Pons (tissue), 1 donor: ENCODE results near the gene GHRL.
"Not testable (repeated sequence)": the region's sequence is repeated elsewhere in the genome, so short reads cannot be mapped to it uniquely, and the experiment has no call there.

ENCODE experiments used
- DNase-seq: peaks from one replicate; pipeline ENCODE4 v3.0.0-alpha.2; 2016; ENCODE audit warnings: low spot score

GHRL gene

GRCh38 chr3:10298064-10298463 is 5.3 kb upstream of the GHRL start:
- not testable (repeated sequence) for DNase-seq

DNA sequence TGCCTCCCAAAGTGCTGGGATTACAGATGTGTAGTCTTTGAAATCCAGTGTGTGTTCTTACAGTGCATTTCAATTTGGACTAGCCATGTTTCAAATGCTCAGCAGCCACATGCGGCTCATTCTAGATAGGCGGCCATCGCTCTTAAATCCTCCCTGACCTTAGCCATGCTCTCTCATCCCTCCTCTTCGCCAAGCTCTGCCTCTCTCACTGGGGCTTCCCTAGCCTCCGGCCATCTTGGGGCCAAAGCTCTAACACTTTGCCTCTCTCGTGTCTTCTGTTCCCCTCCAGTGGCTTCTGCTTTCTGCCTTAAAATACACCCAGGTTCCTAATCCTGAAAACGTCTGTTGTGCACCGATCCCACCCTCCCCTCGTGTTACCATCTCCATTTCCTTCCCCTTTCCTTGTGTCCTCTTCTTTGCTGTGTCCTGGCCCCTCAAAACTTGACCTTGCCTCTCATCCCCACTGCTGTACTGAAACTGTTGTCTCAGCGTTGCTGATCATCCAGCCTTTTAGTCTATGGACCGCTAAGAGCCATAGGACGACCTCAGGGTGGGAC is 1.4 kb upstream of the GHRL start:
- no peak for DNase-seq

DNA sequence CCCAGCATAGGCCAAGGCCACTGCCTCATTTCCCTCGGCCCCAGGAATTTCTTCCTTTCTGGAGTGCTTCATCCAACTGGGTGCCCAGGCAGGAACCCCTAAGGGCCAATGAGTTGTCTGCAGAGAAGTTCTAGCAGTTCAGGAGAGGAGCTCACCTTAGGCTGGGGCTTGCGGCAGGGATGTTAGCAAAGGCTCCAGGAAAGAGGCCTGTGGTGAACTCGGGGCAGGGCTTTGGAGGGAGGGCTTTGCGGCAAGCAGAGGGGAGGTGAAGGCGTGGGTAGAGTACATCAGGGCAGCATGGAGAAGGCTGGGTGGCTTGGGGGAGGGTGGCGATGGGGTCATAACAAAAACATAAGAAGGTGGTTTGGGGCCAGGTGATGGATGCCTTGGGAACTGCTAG is 1.1 kb downstream of the GHRL start:
- no peak for DNase-seq

GRCh38 chr3:10290481-10291176 is 2.1 kb downstream of the GHRL start:
- DNase-seq = no peak

DNA sequence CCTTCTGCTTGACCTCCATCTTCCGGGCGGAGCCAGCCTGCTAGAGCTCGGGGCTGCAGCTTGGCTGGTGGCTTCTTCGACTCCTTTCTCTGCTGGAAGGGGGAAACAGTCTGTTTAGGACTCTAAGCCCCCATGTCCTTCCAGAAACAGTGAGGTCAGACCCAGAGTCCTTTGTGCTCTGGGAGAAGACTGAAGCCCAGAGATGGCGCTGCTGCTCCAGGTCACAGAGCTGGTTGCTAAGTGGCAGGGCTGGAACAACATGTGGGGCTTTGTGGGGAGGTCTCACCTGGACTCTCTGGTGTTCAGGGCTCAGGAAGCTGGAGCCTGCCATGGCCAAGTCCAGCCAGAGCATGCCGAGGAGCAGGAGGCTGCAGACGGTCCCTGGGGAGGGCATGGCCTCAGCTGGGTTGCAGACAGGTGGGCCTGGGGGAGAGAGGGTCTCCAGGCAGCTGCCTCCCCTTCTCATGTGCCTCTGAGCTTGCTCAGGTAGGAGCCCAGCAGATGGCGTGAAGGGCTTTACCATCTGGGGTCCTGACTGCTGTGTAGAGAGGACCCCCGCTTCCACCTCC is 2.9 kb downstream of the GHRL start:
- DNase-seq = no peak

GRCh38 chr3:10289077-10289476 is 3.7 kb downstream of the GHRL start:
- no peak for DNase-seq

DNA sequence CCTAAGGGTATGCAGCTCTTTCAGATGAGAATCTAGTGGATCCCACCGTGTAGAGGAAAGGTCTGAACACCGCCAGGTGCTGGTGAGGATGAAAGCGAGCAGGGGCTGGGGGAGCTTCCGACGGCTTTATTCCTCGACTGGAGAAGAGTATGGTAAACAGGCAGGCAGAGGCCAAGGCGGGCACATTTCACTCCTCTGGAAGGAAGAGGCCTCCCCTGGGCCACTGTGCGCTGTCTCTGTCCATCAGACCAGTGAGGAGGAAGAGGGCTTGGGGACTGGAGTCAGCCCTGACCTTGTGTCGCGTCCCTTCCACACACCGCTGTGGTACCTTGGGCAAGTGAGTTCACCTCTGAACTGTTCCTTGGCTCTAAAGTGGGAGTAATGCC is 4.2 kb downstream of the GHRL start:
- no peak for DNase-seq

GRCh38 chr3:10287936-10288574 is 4.7 kb downstream of the GHRL start:
- no peak for DNase-seq

GRCh38 chr3:10286596-10287295 is 6.0 kb downstream of the GHRL start:
- peak; percentile 53 for DNase-seq

DNA sequence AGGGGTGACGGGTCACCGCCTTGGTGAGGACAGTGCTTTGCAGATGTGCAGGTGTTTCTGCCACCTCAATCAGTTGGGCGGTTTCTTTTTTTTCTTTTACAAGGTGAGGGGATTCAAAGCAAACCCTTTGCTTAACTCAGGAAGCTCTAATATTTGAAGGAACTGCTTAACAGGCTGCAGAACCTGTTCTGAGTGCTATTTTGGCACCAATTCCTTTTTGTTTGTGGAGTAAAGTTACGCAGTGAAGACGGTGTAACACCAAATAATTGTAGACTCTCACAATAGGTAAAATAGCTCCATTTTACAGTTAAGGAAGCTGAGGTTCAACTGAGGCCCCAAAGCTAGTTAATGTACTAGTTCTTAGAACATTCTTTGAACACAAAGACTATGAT is 6.6 kb downstream of the GHRL start:
- DNase-seq = no peak

DNA sequence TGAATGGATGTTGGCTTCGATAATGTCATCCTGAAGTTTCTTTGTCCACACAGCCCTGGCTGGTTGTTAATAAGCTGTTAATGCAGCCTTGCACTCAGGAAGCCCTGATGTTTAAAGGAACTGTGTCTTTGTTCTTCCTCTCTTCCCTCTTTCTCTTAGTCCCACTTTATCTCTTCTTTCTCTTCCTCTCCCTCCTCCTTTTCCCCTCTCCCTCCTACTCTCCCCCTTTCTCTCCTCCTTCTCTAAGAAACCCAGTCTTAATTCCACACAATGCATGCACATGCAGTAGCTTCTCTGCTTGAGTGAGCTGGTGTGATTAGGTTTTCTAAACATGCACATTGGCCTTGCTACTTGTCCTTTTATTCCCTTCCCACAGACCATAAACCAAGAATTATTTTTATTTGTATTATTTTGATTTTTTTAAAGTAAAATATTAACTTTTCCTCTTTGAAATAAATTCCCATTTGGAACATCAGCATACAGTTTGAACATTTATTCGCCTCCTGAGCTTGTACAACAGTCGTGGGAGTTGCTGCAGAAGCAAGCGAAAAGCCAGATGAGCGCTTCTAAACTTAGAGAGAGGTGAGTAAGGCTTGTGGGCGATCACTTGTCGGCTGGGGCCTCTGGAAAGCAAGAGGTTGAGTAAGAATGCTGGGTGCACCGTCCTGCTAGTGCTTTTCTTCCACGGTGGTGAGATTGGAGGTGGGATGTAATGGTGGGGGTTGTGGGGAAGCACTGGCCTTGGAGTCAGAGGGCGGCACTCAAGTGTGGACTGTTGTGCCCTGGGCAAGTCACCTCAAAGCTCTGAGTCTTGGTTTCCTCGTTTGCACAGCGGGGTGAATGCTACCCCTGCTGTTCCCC is 7.2 kb downstream of the GHRL start:
- DNase-seq = no peak

- DNase-seq = no peak
These were observed 8.3 kb downstream of the GHRL start for GRCh38 chr3:10284496-10284895.

- no peak for DNase-seq
These were observed 9.1 kb downstream of the GHRL start for GRCh38 chr3:10283638-10284037.

DNA sequence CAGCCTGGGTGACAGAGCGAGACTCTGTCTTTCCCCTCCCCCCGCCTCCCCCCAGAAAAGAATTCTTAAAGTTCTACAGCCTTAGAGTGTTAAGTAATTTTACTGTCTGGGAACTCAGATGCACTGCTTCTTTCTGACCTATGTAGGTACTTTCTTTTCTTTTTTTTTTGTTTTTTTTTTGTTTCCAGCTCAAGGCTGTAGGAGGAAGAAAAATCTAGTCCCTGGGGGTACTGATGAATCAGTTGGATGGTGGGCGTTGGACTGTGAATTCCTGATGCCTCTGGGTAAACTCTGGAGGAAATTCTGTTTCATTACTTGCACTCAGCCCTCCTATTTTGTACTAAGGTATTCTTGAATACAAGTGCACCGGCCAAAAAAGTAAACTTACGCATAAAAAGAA is 10.8 kb downstream of the GHRL start:
- no peak for DNase-seq

DNA sequence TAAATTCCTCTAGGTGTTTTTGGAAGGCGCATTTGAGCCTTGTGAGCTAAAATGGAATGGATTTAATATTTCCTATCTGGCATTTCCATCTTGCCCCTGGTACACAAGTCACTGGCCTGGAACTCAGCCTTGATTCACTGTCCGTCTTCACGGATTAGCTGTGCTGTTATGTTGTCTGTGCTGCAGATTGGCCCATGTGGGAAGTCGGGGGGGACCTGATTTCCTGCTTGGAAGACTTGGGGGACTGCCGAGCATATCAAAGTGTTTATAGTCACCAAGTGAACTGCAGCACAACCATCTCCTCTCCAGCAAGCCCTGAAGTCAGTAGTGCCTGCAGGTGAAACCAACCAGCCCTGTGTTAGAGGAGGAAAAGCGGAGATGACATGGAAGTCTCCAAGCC is 12.2 kb downstream of the GHRL start:
- no peak for DNase-seq

GRCh38 chr3:10280177-10280529 is 12.6 kb downstream of the GHRL start:
- DNase-seq = no peak

DNA sequence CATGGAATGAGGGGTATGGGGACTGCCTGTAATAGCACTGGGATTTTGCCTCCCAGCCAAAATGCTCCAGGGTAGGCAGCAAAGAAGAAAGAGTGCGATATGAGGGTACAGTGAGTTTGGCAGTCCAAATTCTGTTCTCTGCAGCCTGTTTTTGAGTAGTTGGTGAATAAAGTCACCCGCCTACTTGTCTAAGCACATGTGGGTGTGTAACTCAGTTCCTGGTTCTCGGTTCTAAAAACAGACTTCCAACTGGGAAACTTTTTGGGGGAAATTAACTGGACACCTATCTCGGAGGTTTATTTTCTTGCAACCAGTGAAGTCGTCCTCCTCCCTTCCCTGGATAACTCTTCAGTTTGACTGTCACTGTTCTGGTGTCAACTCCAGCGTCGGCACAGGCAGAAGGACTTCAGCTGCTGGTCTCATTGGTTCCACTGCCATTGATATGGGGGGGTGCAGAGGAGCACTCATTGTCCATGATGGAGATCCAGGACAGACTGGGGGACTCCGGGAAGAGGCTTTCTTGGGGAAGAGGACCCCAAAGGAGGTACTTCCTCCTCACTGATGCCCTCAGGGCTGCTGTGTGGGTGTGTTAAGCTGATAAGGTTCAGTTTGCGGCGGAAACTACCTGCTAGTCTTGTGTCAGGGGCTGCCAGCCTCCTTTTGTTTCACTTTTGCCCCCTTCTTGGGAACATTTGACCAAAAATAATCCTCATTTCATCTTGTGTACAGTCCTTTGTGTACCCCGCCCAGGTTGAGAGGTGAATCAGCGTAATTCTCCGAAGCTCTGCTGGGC is 13.2 kb downstream of the GHRL start:
- no peak for DNase-seq

DNA sequence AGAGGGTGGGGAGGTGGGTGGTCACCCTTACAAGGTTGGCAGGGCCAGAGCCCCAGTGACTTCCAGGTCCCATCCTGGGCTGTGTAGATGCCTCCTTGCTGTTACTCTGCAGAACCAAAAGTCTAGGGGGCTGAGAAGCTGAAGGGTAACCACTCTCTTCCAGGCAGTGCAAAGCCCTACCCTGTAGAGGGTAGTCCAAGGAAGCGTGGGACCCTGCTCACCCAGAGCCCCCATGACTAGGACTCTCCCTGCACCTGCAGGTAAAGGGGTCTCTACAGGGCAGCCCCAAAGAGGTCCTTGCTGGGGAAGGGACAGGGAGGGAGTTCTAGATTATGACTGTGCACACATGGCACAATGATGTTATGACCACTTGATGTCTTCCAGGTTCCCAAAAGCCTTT is 14.2 kb downstream of the GHRL start:
- no peak for DNase-seq

- DNase-seq = no peak
These were observed 15.6 kb downstream of the GHRL start for GRCh38 chr3:10277115-10277625.

GRCh38 chr3:10274601-10275000 is 18.1 kb downstream of the GHRL start:
- no peak for DNase-seq
